ENCODE results near the gene AKAP13.

- TF ChIP-seq GATA3 (IDR thresholded peaks at IDR 0.05; ENCODE audit: low read depth, low read length) = no peak
- TF ChIP-seq GATA2 (IDR thresholded peaks at IDR 0.05; ENCODE audit: low read depth, low read length) = no peak
Observed at GRCh38 chr15:85457392-85457968, 77.1 kb downstream of the AKAP13 start.
